Stomach (tissue), 9 donors: ENCODE measurements around the gene CARD11. TPM values are rescaled to one million over a fixed set of nuclear protein-coding genes. Genes with fewer than 3 reads are reported as not detected.

ENCODE experiments used
- DNase-seq, 2 donors: peaks; one replicate each; pipeline versions ENCODE4 v3.0.0 to v3.0.0-alpha.2; 2013 to 2019
- H3K27ac ChIP-seq, 5 donors: fragments of 200-600 bp in 4 of 5; sonication (generic) in 4 of 5; one replicate each; pipeline ENCODE4 v1.5.1; 2013 to 2019; ENCODE audit warnings: mild to moderate bottlenecking in 1 of 5, moderate library complexity in 1 of 5
- H3K27me3 ChIP-seq, 3 donors: fragments of 200-600 bp; sonication (generic); one replicate each; pipeline ENCODE4 v1.5.1; 2017 to 2019; ENCODE audit warnings: mixed run types in 1 of 3
- H3K36me3 ChIP-seq, 4 donors: fragments of 200-600 bp; sonication (generic); 1 replicate in 3 of 4; 2 replicates in 1 of 4; pipeline ENCODE4 v1.5.1; 2016 to 2019
- H3K4me1 ChIP-seq, 4 donors: fragments of 200-600 bp; sonication (generic); one replicate each; pipeline ENCODE4 v1.5.1; 2016 to 2019
- H3K4me3 ChIP-seq, 4 donors: fragments of 200-600 bp; sonication (generic) in 3 of 4; one replicate each; pipeline ENCODE4 v1.5.1; 2016 to 2019; ENCODE audit warnings: mild to moderate bottlenecking in 1 of 4
- H3K9me3 ChIP-seq, 4 donors: fragments of 200-600 bp; sonication (generic); one replicate each; pipeline ENCODE4 v1.5.1; 2016 to 2019
- CTCF ChIP-seq, 7 experiments: fragments of 450-650 bp in 4 of 7; fragments of 200-600 bp in 3 of 7; sonication (generic) in 3 of 7; IDR thresholded peaks; one replicate each; pipeline ENCODE4 v1.5.1; 2016 to 2019; ENCODE audit warnings: antibody characterized with exemption in 7 of 7, control low read depth in 2 of 7, mild to moderate bottlenecking in 1 of 7
- EP300 ChIP-seq: sonication (generic); formaldehyde crosslinking; IDR thresholded peaks from one replicate; pipeline ENCODE4 v1.6.1; 2017; ENCODE audit warnings: antibody characterized with exemption
- POLR2A ChIP-seq, 4 donors: fragments of 450-650 bp; IDR thresholded peaks; one replicate each; pipeline ENCODE4 v1.6.1; 2016; ENCODE audit warnings: antibody characterized with exemption in 4 of 4, control low read depth in 2 of 4, mild to moderate bottlenecking in 1 of 4, moderate library complexity in 1 of 4
- POLR2AphosphoS5 ChIP-seq, 3 donors: sonication (generic); formaldehyde crosslinking; IDR thresholded peaks; one replicate each; pipeline ENCODE4 v1.6.1; 2016; ENCODE audit warnings: antibody characterized with exemption in 3 of 3
- WGBS, 5 donors: extraction: QIAGEN DNeasy Blood & Tissue Kit in 3 of 5; methylation state at CpG; one replicate each; pipeline versions ENCODE4 v1.1.5 to v1.1.7; 2013 to 2018; 5-methylcytosine and 5-hydroxymethylcytosine counted together
- intact Hi-C: fragments of 100-400 bp; cut with DNase I; formaldehyde crosslinking; loops from one replicate; pipeline ENCODE4 v1.15.1; 2023; ENCODE audit warnings: low total_unique reads
- polyA plus RNA-seq, 3 donors: library from polyadenylated mRNA; stranded (reverse); fragments of 200-250 nt; gene quantifications; one replicate each; pipeline ENCODE4 v1.2.3, GENCODE V29; 2013
- total RNA-seq, 5 donors: library from RNA; depleted of rRNA; stranded (reverse); fragments of >200 nt; gene quantifications; one replicate each; pipeline versions ENCODE4 v1.1.0 to v1.2.3, GENCODE V29; 2014 to 2016
- donor health status: healthy with polysubstance abuse.
- donor health status: Bipolar disorder and iron deficiency.
- donor health status: healthy.

CARD11 gene
- total and polyA plus RNA-seq, 8 donors = 0.45 to 9.7 (median 1.8) TPM; not detected in 1

GRCh38 chr7:2948749-2949148 is 94.9 kb downstream of the CARD11 start:
- Histone ChIP-seq H3K9me3 (peaks cover 0 to 6% (median 2%) of the 10 kb centered on the region in 4 donors), H3K27ac (no peak overlapping the region), H3K36me3 (peaks cover 0 to 7% (median 0%) of the 10 kb centered on the region in 4 donors), H3K4me1 (no peaks in the 10 kb centered on the region), H3K27me3 (no peaks in the 10 kb centered on the region), H3K4me3 (no peak overlapping the region)
- intact Hi-C loops = no loop called here
- no peak for TF ChIP-seq POLR2A (IDR thresholded peaks at IDR 0.05)
- no peak for TF ChIP-seq CTCF (IDR thresholded peaks at IDR 0.05)
- TF ChIP-seq EP300 = no peak
- no peak for TF ChIP-seq POLR2AphosphoS5 (IDR thresholded peaks at IDR 0.05)
- 62 to 75% (median 69%) methylated on average over 2 of the region's 2 CpGs for WGBS, 5 donors
- no peak for DNase-seq

- no peak overlapping the region for H3K4me3 ChIP-seq
- H3K4me1 ChIP-seq = no peaks in the 10 kb centered on the region
- no peak for TF ChIP-seq POLR2AphosphoS5 (IDR thresholded peaks at IDR 0.05)
- H3K27ac ChIP-seq = no peak overlapping the region
- 85 to 92% (median 89%) methylated on average over 12 of the region's 12 CpGs for WGBS, 5 donors
- H3K9me3 ChIP-seq = peaks cover 0 to 6% (median 2%) of the 10 kb centered on the region in 4 donors
- peaks cover 0 to 7% (median 0%) of the 10 kb centered on the region in 4 donors for H3K36me3 ChIP-seq
- intact Hi-C loops = no loop called here
- peaks cover 0 to 5% (median 0%) of the 10 kb centered on the region in 3 donors for H3K27me3 ChIP-seq
- DNase-seq = no peak
Measured at GRCh38 chr7:2947058-2947780, 96.4 kb downstream of the CARD11 start.

- H3K27ac ChIP-seq = no peak overlapping the region
- no peaks in the 10 kb centered on the region for H3K4me1 ChIP-seq
- TF ChIP-seq POLR2AphosphoS5 (IDR thresholded peaks at IDR 0.05) (no peak), POLR2A (IDR thresholded peaks at IDR 0.05) (no peak), CTCF (IDR thresholded peaks at IDR 0.05) (no peak), EP300 (no peak)
- H3K36me3 ChIP-seq = peaks cover 0 to 7% (median 0%) of the 10 kb centered on the region in 4 donors
- H3K4me3 ChIP-seq = no peak overlapping the region
- WGBS, 5 donors = 88 to 99% (median 94%) methylated on average over 4 of the region's 4 CpGs
- H3K9me3 ChIP-seq = peaks cover 0 to 5% (median under 1%) of the 10 kb centered on the region in 4 donors
- intact Hi-C loops = no loop called here
- peak in 1 of 2 donors; percentile 3 for DNase-seq
- peaks cover 0 to 12% (median 0%) of the 10 kb centered on the region in 3 donors for H3K27me3 ChIP-seq
Measured at GRCh38 chr7:2945171-2945570, 98.5 kb downstream of the CARD11 start.

GRCh38 chr7:2944739-2945138 is 98.9 kb downstream of the CARD11 start:
- peaks cover 0 to 7% (median 0%) of the 10 kb centered on the region in 4 donors for H3K36me3 ChIP-seq
- TF ChIP-seq POLR2A (IDR thresholded peaks at IDR 0.05) (no peak), CTCF (IDR thresholded peaks at IDR 0.05) (no peak), POLR2AphosphoS5 (IDR thresholded peaks at IDR 0.05) (no peak), EP300 (no peak)
- H3K27ac ChIP-seq = no peak overlapping the region
- no peak overlapping the region for H3K4me3 ChIP-seq
- intact Hi-C loops = no loop called here
- peaks cover 0 to 17% (median 0%) of the 10 kb centered on the region in 3 donors for H3K27me3 ChIP-seq
- 69 to 88% (median 80%) methylated on average over 5 of the region's 5 CpGs for WGBS, 5 donors
- DNase-seq = peak in 1 of 2 donors; percentile 4
- H3K4me1 ChIP-seq = no peaks in the 10 kb centered on the region
- peaks cover 0 to 5% (median 0%) of the 10 kb centered on the region in 4 donors for H3K9me3 ChIP-seq
